ENCODE data around the gene LARGE1.

- TF ChIP-seq CTCF (conservative IDR thresholded peaks at IDR 0.05; ENCODE audit: low read depth, low read length) (no peak), ELK1 (IDR thresholded peaks at IDR 0.05; ENCODE audit: borderline replicate concordance, low read depth, low read length) (no peak)
Observed at GRCh38 chr22:33861216-33861875, 58.9 kb downstream of the LARGE1 start.

Data from IMR-90 (cell line).